RWPE2 (cell line): ENCODE results near the gene CDH4.

Experiments used
- ATAC-seq: fragments of 200-7000 bp; cut with Tn5 transposase; 3 replicates; pipeline ENCODE4 v1.9.1; 2021; ENCODE audit warnings: low read depth
- DNase-seq: peaks from one replicate; pipeline ENCODE4 v3.0.0-alpha.2; 2020; ENCODE audit warnings: low spot score
- H3K27ac ChIP-seq: fragments of 450-650 bp; 2 replicates; pipeline ENCODE4 v1.5.1; 2017; ENCODE audit warnings: mild to moderate bottlenecking; ENCODE audit not compliant: poor library complexity, severe bottlenecking
- H3K27me3 ChIP-seq: fragments of 250-450 bp; sonication (Bioruptor Pico); 2 replicates; pipeline ENCODE4 v1.5.1; 2021; ENCODE audit warnings: mild to moderate bottlenecking, moderate library complexity; ENCODE audit not compliant: insufficient read depth, poor library complexity, severe bottlenecking
- H3K36me3 ChIP-seq: fragments of 250-450 bp; sonication (Bioruptor Pico); 2 replicates; pipeline ENCODE4 v1.5.1; 2020; ENCODE audit warnings: low read depth, mild to moderate bottlenecking, moderate library complexity
- H3K4me1 ChIP-seq: fragments of 250-450 bp; sonication (Bioruptor Pico); 2 replicates; pipeline ENCODE4 v1.5.1; 2021; ENCODE audit warnings: mild to moderate bottlenecking, moderate library complexity; ENCODE audit not compliant: insufficient read depth, poor library complexity, severe bottlenecking
- H3K4me3 ChIP-seq: fragments of 250-450 bp; sonication (Bioruptor Pico); 2 replicates; pipeline ENCODE4 v1.5.1; 2021; ENCODE audit warnings: mild to moderate bottlenecking, moderate library complexity; ENCODE audit not compliant: severe bottlenecking
- H3K9me3 ChIP-seq: fragments of 250-450 bp; sonication (Bioruptor Pico); 2 replicates; pipeline ENCODE4 v1.5.1; 2021; ENCODE audit warnings: mild to moderate bottlenecking, moderate library complexity; ENCODE audit not compliant: severe bottlenecking
- TF ChIP-seq, protein P1 (sequence below): fragments of 450-650 bp; IDR thresholded peaks from one replicate; pipeline ENCODE4 v1.5.1; 2017; ENCODE audit warnings: mild to moderate bottlenecking, moderate library complexity; ENCODE audit not compliant: poor library complexity, severe bottlenecking

The CDH4 gene

DNA sequence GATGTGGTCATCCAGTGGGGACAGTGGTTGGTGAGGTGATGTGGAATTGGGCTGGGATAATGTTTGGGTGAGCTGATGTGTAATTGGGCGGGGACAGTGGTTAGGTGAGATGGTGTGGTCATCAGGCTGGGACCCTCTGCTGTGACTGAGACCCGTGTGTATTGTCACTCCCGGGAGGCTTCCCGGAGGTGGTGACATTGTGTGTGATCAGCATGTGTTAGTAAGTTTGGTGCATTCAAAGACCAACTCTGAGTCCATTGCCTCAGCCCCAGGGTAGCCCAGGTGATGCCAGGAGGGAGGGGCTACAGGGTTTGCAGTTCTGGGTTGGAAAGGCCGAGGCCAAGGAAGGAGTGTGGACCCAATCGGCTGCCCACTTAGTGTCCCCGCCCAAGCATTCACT, 438.1 kb downstream of the CDH4 start:
- no peak overlapping the region for H3K4me3 ChIP-seq
- TF ChIP-seq, protein P1, sequence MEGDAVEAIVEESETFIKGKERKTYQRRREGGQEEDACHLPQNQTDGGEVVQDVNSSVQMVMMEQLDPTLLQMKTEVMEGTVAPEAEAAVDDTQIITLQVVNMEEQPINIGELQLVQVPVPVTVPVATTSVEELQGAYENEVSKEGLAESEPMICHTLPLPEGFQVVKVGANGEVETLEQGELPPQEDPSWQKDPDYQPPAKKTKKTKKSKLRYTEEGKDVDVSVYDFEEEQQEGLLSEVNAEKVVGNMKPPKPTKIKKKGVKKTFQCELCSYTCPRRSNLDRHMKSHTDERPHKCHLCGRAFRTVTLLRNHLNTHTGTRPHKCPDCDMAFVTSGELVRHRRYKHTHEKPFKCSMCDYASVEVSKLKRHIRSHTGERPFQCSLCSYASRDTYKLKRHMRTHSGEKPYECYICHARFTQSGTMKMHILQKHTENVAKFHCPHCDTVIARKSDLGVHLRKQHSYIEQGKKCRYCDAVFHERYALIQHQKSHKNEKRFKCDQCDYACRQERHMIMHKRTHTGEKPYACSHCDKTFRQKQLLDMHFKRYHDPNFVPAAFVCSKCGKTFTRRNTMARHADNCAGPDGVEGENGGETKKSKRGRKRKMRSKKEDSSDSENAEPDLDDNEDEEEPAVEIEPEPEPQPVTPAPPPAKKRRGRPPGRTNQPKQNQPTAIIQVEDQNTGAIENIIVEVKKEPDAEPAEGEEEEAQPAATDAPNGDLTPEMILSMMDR, result no peak
- DNase-seq, result no peak
- H3K27me3 ChIP-seq, result peaks cover 3% of the 10 kb centered on the region
- no peak overlapping the region for H3K27ac ChIP-seq
- H3K4me1 ChIP-seq, result no peaks in the 10 kb centered on the region
- no peaks in the 10 kb centered on the region for H3K36me3 ChIP-seq
- no peak for ATAC-seq
- no peaks in the 10 kb centered on the region for H3K9me3 ChIP-seq

DNA sequence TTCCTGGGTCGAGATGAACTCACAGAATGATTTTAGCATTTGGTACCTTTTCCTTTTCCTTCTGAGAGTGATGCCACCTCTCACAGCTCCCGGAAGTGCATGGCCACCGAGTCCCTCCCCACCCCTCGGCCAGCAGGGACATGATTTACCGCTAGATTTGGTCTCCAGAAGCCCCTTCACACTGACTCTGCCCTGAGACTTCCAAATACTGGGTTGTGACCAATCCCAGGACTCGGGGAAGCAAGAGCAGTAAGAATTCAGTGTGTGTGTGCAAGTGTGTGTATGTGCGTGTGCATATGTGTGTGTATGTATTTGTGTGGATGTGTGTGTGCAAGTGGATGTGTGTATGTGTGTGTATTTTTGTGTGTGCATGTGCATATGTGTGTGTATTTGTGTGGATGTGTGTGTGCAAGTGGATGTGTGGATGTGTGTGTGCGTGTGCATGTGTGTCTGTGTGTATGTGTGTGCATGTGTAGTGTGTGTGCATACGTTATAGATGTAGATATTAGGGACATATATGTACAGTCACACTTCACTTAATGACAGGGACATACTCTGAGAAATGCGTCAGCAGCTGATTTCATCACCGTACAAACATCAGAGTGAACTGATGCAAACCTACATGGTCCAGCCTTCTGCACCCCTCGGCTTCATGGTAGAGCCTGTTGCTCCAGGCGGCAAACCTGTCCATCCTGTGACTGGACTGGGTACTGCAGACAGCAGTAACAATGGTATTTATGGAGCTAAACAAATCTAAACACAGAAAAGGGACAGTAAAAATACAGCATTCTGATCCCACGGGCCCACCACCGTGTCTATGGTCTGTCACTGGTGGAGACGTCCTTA, 439.2 kb downstream of the CDH4 start:
- Histone ChIP-seq H3K27me3 (peaks cover 3% of the 10 kb centered on the region), H3K27ac (no peak overlapping the region), H3K36me3 (no peaks in the 10 kb centered on the region), H3K4me1 (no peaks in the 10 kb centered on the region), H3K9me3 (no peaks in the 10 kb centered on the region), H3K4me3 (no peak overlapping the region)
- ATAC-seq (peak; percentile 57), DNase-seq (no peak)
- TF ChIP-seq, protein P1, result no peak

DNA sequence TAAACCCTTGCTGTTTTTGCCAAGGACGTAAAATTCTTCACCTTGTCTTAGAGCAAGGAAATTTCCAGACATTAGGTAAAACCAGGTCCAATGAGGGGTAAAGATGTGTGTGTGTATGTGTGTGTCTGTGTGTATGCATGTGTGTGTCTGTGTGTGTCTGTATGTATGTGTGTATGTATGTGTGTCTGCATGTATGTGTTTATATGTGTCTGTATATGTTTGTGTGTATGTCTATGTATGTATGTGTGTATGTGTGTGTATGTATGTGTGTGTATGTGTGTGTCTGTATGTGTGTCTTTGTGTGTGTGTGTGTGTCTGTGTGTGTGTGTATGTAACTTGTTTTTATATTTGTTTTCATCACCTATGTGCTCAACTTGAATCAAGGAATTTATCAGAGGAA, 439.9 kb downstream of the CDH4 start:
- TF ChIP-seq, protein P1, result no peak
- H3K4me1 ChIP-seq, result no peaks in the 10 kb centered on the region
- no peaks in the 10 kb centered on the region for H3K36me3 ChIP-seq
- ATAC-seq (no peak), DNase-seq (no peak)
- peaks cover 3% of the 10 kb centered on the region for H3K27me3 ChIP-seq
- H3K4me3 ChIP-seq, result no peak overlapping the region
- H3K9me3 ChIP-seq, result no peaks in the 10 kb centered on the region
- no peak overlapping the region for H3K27ac ChIP-seq

DNA sequence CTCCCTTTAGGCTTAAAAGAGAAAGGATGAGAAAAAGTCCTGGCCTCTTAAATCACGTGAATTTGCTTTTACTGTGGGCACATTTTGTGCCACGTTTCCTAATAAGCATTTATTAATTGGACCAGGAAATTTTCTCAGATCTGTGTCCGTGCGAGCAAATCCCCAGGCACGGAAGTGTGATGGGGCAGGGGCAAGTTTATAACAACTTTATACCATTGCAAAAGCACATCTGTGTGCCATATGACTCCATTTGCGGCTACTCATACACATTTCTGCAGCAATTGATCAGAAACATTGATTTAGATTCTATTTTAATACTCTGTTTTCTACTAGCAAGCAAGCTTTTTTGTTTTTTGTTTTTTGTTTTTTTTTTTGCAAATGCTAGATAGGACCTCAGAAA, 440.4 kb downstream of the CDH4 start:
- DNase-seq (no peak), ATAC-seq (no peak)
- Histone ChIP-seq H3K27ac (no peak overlapping the region), H3K9me3 (no peaks in the 10 kb centered on the region), H3K27me3 (peaks cover 3% of the 10 kb centered on the region), H3K4me3 (no peak overlapping the region), H3K36me3 (no peaks in the 10 kb centered on the region), H3K4me1 (no peaks in the 10 kb centered on the region)
- TF ChIP-seq, protein P1, result no peak

DNA sequence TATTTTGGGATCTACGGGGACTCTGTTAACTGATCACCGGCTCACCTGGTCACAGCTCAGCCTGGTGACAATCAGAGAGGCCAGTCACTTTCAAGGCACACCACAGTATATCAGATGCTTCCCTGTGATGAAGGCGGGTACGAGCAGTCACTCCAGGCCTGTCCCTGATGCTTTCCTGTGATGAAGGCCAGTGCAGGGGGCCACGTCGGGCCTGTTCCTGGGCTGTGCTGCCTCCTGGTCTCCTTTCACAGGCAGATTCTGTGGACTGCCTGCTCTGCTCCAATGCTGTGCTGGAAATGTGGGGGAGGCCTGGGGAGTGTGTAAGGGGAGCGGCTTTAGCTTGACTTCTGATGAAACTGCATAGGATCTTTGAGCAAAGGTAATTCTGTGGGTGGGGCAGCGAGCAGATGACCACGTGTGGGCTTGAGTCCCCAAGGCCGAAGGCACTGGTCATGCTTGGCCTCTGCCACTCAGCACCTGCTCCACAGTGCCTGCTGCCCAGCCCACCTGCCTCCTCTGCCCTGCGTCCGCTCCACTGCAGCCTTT, 441.1 kb downstream of the CDH4 start:
- TF ChIP-seq, protein P1, result no peak

More for the DNA sequence above, 441.1 kb downstream of the CDH4 start:
- Histone ChIP-seq H3K36me3 (no peaks in the 10 kb centered on the region), H3K27me3 (peaks cover 3% of the 10 kb centered on the region), H3K4me3 (no peak overlapping the region), H3K4me1 (no peaks in the 10 kb centered on the region), H3K27ac (no peak overlapping the region), H3K9me3 (no peaks in the 10 kb centered on the region)
- DNase-seq (no peak), ATAC-seq (no peak)
